ENCODE results near the gene DGKH. TPM values are rescaled to one million over a fixed set of nuclear protein-coding genes. Genes with fewer than 3 reads are reported as not detected.

Gene DGKH
- total and polyA plus RNA-seq, 5 donors from 2014 or later, result 1.2 to 22.4 (median 2.5) TPM

- ATAC-seq (ENCODE audit: low read depth in 2 of 2) (no peak), DNase-seq (no peak)
- Mint-ChIP-seq H3K27ac (no peak overlapping the region), H3K36me3 (no peaks in the 10 kb centered on the region), H3K27me3 (peaks cover 37% of the 10 kb centered on the region), H3K9me3 (peaks cover 0 to 2% (median 0%) of the 10 kb centered on the region in 7 donors), H3K4me3 (no peak overlapping the region), H3K4me1 (no peaks in the 10 kb centered on the region)
- no peaks in the 10 kb centered on the region for H3K4me1 ChIP-seq (ENCODE audit: control insufficient read depth, insufficient read depth, low read length, poor library complexity, severe bottlenecking)
- H3K4me3 ChIP-seq (ENCODE audit: low read depth, low read length), result no peak overlapping the region
- peaks cover 3% of the 10 kb centered on the region for H3K27me3 ChIP-seq (ENCODE audit: control insufficient read depth, insufficient read depth, low read length)
- H3K9me3 ChIP-seq (ENCODE audit: control insufficient read depth in 2 of 2, low read length in 2 of 2), result no peaks in the 10 kb centered on the region
- H3K36me3 ChIP-seq (ENCODE audit: control insufficient read depth, insufficient read depth, low read length), result no peaks in the 10 kb centered on the region
- H3K27ac ChIP-seq (ENCODE audit: insufficient read depth, low read length, poor library complexity, severe bottlenecking), result no peak overlapping the region
Measured at GRCh38 chr13:42017264-42017663, 31.2 kb upstream of the DGKH start.

DNA sequence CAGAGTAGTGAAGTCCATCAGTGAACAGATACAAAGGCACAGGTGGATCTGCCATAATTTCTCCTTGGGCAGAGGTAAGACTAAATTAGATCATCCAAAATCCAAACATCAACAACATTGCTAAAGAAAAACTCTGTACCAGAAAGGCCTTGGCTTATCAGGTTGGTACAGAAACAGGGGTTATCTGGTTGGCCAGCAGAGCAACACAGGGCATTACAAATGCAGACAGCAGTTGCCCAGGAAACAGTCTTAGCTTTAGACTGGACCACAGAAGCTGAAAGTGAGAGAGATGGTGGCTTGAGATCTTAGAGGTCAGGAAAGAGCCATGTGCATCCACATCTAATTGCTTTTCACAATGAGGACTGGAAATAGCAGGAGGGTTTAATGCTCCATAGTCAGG is 26.6 kb upstream of the DGKH start:
- H3K36me3 ChIP-seq (ENCODE audit: control insufficient read depth, insufficient read depth, low read length), result no peaks in the 10 kb centered on the region
- Mint-ChIP-seq H3K27me3 (peaks cover 34% of the 10 kb centered on the region), H3K4me3 (no peak overlapping the region), H3K9me3 (peaks cover 0 to 2% (median 0%) of the 10 kb centered on the region in 7 donors), H3K27ac (no peak overlapping the region), H3K36me3 (no peaks in the 10 kb centered on the region), H3K4me1 (no peaks in the 10 kb centered on the region)
- H3K27me3 ChIP-seq (ENCODE audit: control insufficient read depth, insufficient read depth, low read length), result peaks cover 3% of the 10 kb centered on the region
- no peaks in the 10 kb centered on the region for H3K4me1 ChIP-seq (ENCODE audit: control insufficient read depth, insufficient read depth, low read length, poor library complexity, severe bottlenecking)
- H3K9me3 ChIP-seq (ENCODE audit: control insufficient read depth in 2 of 2, low read length in 2 of 2), result no peaks in the 10 kb centered on the region
- ATAC-seq (ENCODE audit: low read depth in 2 of 2), result no peak
- H3K4me3 ChIP-seq (ENCODE audit: low read depth, low read length), result no peak overlapping the region
- DNase-seq, result no peak
- H3K27ac ChIP-seq (ENCODE audit: insufficient read depth, low read length, poor library complexity, severe bottlenecking), result no peak overlapping the region

DNA sequence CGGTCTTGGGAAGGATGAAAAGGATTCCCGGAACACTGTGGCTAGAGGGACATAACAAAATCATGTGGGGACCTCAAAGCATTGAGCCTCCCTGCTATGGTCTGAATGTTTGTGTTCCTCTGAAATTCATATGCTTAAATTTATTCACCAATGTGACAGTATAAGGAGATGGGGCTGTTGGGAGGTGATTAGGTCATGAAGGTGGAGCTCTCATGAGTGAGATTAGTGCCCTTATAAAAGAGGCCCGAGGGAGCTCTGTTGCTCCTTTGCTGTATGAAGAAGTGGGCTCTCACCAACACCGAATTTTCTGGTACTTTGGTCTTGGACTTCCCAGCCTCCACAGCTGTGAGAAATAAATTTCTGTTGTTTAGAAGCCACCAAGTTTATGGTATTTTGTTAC is 26.1 kb upstream of the DGKH start:
- DNase-seq (no peak), ATAC-seq (ENCODE audit: low read depth in 2 of 2) (no peak)
- H3K36me3 ChIP-seq (ENCODE audit: control insufficient read depth, insufficient read depth, low read length), result no peaks in the 10 kb centered on the region
- Mint-ChIP-seq H3K27ac (no peak overlapping the region), H3K27me3 (peaks cover 29% of the 10 kb centered on the region), H3K4me1 (no peaks in the 10 kb centered on the region), H3K4me3 (no peak overlapping the region), H3K36me3 (no peaks in the 10 kb centered on the region), H3K9me3 (peaks cover 0 to 2% (median 0%) of the 10 kb centered on the region in 7 donors)
- no peak overlapping the region for H3K27ac ChIP-seq (ENCODE audit: insufficient read depth, low read length, poor library complexity, severe bottlenecking)
- peaks cover 3% of the 10 kb centered on the region for H3K27me3 ChIP-seq (ENCODE audit: control insufficient read depth, insufficient read depth, low read length)
- no peaks in the 10 kb centered on the region for H3K9me3 ChIP-seq (ENCODE audit: control insufficient read depth in 2 of 2, low read length in 2 of 2)
- H3K4me3 ChIP-seq (ENCODE audit: low read depth, low read length), result no peak overlapping the region
- H3K4me1 ChIP-seq (ENCODE audit: control insufficient read depth, insufficient read depth, low read length, poor library complexity, severe bottlenecking), result no peaks in the 10 kb centered on the region

DNA sequence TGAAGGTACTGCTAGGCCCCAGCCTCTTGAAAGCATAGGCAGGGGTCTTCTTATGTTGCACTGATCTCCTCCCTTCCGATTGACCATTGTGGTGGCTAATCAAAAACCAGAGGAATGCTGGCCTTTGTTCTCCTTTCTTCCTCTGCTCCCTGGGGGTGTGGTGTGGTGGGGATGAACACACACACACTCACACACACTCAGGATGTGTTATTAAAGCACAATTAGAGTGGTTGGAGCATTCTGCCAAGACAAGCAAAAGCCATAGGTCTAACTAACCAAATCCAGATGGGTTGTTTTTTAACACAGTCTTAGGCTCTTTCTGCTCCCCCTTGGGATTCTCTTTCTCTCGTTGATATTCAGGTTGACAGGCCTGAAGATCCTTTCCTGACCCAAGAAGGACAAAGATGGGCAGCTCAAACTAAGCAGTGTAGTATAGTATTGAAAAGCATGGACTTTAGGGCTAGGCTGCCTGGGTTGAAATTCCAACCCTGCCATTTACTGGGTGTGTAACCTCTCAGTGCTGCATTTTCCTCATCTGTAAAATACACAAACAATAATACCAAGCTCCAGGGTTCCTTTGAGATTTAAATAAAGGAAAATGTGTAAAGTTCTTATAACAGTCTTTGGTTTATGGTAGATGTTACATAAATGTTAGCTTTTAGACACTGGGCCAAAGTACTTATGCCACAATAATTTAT is 25.5 kb upstream of the DGKH start:
- ATAC-seq (ENCODE audit: low read depth in 2 of 2) (no peak), DNase-seq (no peak)
- peaks cover 3% of the 10 kb centered on the region for H3K27me3 ChIP-seq (ENCODE audit: control insufficient read depth, insufficient read depth, low read length)
- no peaks in the 10 kb centered on the region for H3K9me3 Mint-ChIP-seq
- peaks cover 23% of the 10 kb centered on the region for H3K27me3 Mint-ChIP-seq
- H3K4me3 ChIP-seq (ENCODE audit: low read depth, low read length), result no peak overlapping the region
- no peaks in the 10 kb centered on the region for H3K4me1 ChIP-seq (ENCODE audit: control insufficient read depth, insufficient read depth, low read length, poor library complexity, severe bottlenecking)
- no peaks in the 10 kb centered on the region for H3K4me1 Mint-ChIP-seq
- H3K36me3 ChIP-seq (ENCODE audit: control insufficient read depth, insufficient read depth, low read length), result no peaks in the 10 kb centered on the region
- H3K27ac Mint-ChIP-seq, result no peak overlapping the region
- no peak overlapping the region for H3K4me3 Mint-ChIP-seq
- H3K9me3 ChIP-seq (ENCODE audit: control insufficient read depth in 2 of 2, low read length in 2 of 2), result no peaks in the 10 kb centered on the region
- no peaks in the 10 kb centered on the region for H3K36me3 Mint-ChIP-seq
- H3K27ac ChIP-seq (ENCODE audit: insufficient read depth, low read length, poor library complexity, severe bottlenecking), result no peak overlapping the region

DNA sequence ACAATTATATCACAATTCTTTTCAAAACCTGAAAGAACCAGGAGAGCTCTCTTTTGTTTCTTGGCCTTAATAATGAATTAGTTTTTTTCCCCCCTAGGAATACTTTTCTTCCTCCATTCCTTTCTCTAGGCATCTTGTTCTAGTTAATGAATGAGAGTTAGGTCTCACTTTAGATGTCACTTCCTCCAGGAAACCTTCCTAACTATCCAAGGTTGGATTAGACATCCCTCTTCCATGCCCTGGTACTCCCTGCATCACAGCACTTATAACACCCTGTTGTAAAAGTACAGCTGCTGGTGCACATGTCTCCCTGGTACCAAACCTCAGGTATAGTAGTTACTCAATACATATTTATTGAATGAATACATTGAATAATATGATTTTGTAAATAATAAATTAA is 21.2 kb upstream of the DGKH start:
- ATAC-seq (ENCODE audit: low read depth in 2 of 2), result no peak
- no peak for DNase-seq
- Histone ChIP-seq H3K9me3 (ENCODE audit: control insufficient read depth in 2 of 2, low read length in 2 of 2) (no peaks in the 10 kb centered on the region), H3K4me3 (ENCODE audit: low read depth, low read length) (no peak overlapping the region), H3K4me1 (ENCODE audit: control insufficient read depth, insufficient read depth, low read length, poor library complexity, severe bottlenecking) (no peaks in the 10 kb centered on the region), H3K27me3 (ENCODE audit: control insufficient read depth, insufficient read depth, low read length) (no peaks in the 10 kb centered on the region), H3K27ac (ENCODE audit: insufficient read depth, low read length, poor library complexity, severe bottlenecking) (no peak overlapping the region), H3K36me3 (ENCODE audit: control insufficient read depth, insufficient read depth, low read length) (no peaks in the 10 kb centered on the region)
- H3K4me1 Mint-ChIP-seq, result no peaks in the 10 kb centered on the region
- no peak overlapping the region for H3K4me3 Mint-ChIP-seq
- peaks cover 11% of the 10 kb centered on the region for H3K27me3 Mint-ChIP-seq
- H3K36me3 Mint-ChIP-seq, result peaks cover 4% of the 10 kb centered on the region
- no peak overlapping the region for H3K27ac Mint-ChIP-seq
- no peaks in the 10 kb centered on the region for H3K9me3 Mint-ChIP-seq

DNA sequence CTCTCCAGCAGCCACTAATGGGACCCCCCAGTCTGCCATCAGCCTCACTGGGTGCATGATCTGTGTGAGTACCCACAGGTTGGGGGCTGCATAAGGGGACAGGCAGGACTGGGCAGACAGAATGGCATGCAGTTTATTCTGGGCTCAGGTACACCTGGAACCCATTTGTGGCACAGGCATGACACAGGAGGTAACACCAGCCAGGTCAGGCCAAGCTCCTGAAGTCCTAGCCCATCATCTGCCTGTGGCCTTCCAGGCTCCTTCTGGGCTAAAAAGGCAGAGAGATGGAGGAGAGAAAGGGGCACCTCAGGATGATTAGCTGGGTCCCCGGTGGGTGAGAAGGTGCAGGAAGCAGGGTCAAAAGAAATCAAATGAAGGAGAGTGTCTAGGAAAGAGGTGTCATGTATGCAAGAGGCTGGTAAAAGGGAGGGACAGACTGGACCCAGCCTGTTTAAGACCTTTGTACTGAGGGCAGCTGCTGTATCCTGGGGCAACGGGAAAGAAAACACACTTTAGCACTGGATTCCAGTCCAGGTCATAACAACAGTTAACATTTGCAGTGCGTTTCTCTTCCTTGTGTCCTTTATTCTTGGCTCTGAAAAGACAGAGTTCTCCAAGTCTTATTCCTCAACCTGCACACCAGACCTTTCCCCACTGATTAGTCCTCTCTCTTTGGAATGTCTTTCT is 20.2 kb upstream of the DGKH start:
- Histone ChIP-seq H3K4me3 (ENCODE audit: low read depth, low read length) (no peak overlapping the region), H3K27me3 (ENCODE audit: control insufficient read depth, insufficient read depth, low read length) (no peaks in the 10 kb centered on the region), H3K36me3 (ENCODE audit: control insufficient read depth, insufficient read depth, low read length) (no peaks in the 10 kb centered on the region), H3K9me3 (ENCODE audit: control insufficient read depth in 2 of 2, low read length in 2 of 2) (no peaks in the 10 kb centered on the region), H3K4me1 (ENCODE audit: control insufficient read depth, insufficient read depth, low read length, poor library complexity, severe bottlenecking) (no peaks in the 10 kb centered on the region), H3K27ac (ENCODE audit: insufficient read depth, low read length, poor library complexity, severe bottlenecking) (no peak overlapping the region)
- Mint-ChIP-seq H3K27me3 (peaks cover 11% of the 10 kb centered on the region), H3K4me3 (no peak overlapping the region), H3K36me3 (peaks cover 4% of the 10 kb centered on the region), H3K4me1 (no peaks in the 10 kb centered on the region), H3K27ac (no peak overlapping the region), H3K9me3 (no peaks in the 10 kb centered on the region)
- ATAC-seq (ENCODE audit: low read depth in 2 of 2) (no peak), DNase-seq (no peak)

DNA sequence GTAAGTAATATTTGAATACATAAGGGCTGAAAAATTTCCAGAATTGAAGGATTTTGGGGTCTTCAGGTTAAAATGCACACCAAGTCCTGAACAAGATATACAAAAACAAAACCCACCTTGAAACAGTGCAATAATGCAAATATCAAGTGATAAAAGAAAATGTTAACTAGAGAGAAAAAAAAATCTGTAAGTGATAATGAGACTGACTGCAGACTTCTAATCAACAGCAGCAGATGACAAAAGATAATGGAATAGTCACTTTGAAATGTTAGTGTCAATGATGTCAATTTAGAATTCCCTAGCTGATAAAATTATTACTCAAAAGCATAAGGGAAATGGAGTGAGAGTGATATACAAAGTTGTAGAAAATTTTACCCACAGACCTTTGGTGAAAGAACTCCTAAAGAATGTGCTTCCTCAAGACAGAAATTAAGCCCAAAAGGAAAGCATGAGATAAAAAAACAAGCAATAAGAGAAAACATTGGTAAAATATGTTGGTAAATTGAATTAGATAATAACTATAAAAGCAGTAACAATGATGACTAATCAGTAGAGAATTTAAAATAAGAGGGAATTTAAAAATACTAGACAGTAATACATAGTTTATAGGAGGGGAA is 12.4 kb upstream of the DGKH start:
- no peak for DNase-seq
- Mint-ChIP-seq H3K4me1 (peaks cover 0 to 13% (median 6%) of the 10 kb centered on the region in 4 donors), H3K27me3 (peaks cover 8% of the 10 kb centered on the region), H3K9me3 (peaks cover 0 to 9% (median 3%) of the 10 kb centered on the region in 7 donors), H3K4me3 (peak overlapping the region in 1 of 4 donors; percentile 72), H3K27ac (peak overlapping the region in 1 of 3 donors; percentile 64), H3K36me3 (peaks cover 3% of the 10 kb centered on the region)
- peaks cover 0 to 4% of the 10 kb centered on the region in 2 experiments for H3K9me3 ChIP-seq (ENCODE audit: control insufficient read depth in 2 of 2, low read length in 2 of 2)
- no peak for ATAC-seq (ENCODE audit: low read depth in 2 of 2)
- H3K36me3 ChIP-seq (ENCODE audit: control insufficient read depth, insufficient read depth, low read length), result no peaks in the 10 kb centered on the region
- H3K4me3 ChIP-seq (ENCODE audit: low read depth, low read length), result no peak overlapping the region
- H3K27ac ChIP-seq (ENCODE audit: insufficient read depth, low read length, poor library complexity, severe bottlenecking), result no peak overlapping the region
- peaks cover 12% of the 10 kb centered on the region for H3K4me1 ChIP-seq (ENCODE audit: control insufficient read depth, insufficient read depth, low read length, poor library complexity, severe bottlenecking)
- no peaks in the 10 kb centered on the region for H3K27me3 ChIP-seq (ENCODE audit: control insufficient read depth, insufficient read depth, low read length)

All from CD4-positive, CD25-positive, alpha-beta regulatory T cell (primary cell).